IMR-90 (cell line): ENCODE data around the gene NIPBL.
"Not testable (repeated sequence)": the region's sequence is repeated elsewhere in the genome, so short reads cannot be mapped to it uniquely, and the experiment has no call there.

Experiments used
- CHD1 ChIP-seq: IDR thresholded peaks from 2 replicates; pipeline ENCODE4 v1.6.1; 2012; ENCODE audit warnings: low read depth, low read length, improper control_type of control experiment
- CTCF ChIP-seq: conservative IDR thresholded peaks from 2 replicates; pipeline ENCODE4 v1.5.1; 2012; ENCODE audit warnings: mild to moderate bottlenecking, low read depth, low read length, improper control_type of control experiment

DNA sequence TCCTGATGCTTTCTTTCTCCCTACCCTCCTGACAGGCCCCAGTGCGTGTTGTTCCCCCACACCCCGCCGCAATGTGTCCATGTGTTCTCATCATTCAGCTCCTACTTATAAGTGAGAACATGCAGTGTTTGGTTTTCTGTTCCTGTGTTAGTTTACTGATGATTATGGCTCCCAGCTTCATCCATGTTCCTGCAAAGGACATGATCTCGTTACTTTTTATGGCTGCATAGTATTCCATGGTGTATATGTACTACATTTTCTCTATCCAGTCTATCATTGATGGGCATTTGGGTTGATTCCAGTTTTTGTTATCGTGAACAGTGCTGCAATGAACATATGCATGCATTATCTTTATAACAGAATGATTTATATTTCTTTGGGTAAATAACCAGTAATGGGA lies 222.7 kb downstream of the NIPBL start:
- not testable (repeated sequence) for TF ChIP-seq CTCF, CHD1
